ENCODE measurements around the gene TAGLN3.
"Not testable (repeated sequence)": the region's sequence is repeated elsewhere in the genome, so short reads cannot be mapped to it uniquely, and the experiment has no call there.

The TAGLN3 gene

DNA sequence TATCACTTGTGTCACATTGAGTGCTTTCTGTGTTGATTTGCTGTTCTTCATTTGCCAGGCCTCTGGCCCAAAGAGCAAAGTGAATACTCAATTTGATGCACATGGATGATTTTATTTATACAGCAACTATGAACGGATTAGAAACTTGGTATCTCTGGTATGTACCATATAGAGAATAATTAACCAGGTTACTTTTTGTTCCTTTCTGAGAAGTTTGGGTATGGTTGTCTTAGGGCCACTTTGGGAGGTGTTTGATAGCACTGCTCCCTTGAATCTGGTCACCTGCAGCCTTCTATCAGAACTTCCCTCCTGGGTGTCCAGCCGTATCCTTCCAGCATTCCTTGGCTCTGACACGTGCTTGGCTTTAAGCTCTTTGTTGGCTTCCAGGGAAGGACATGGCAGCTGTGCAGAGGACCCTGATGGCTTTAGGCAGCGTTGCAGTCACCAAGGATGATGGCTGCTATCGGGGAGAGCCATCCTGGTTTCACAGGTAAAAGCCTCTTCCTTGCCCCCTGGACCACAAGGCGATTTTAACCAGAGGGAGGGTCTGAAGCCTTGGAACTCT is 12.7 kb downstream of the TAGLN3 start:
- no peak for DNase-seq

DNA sequence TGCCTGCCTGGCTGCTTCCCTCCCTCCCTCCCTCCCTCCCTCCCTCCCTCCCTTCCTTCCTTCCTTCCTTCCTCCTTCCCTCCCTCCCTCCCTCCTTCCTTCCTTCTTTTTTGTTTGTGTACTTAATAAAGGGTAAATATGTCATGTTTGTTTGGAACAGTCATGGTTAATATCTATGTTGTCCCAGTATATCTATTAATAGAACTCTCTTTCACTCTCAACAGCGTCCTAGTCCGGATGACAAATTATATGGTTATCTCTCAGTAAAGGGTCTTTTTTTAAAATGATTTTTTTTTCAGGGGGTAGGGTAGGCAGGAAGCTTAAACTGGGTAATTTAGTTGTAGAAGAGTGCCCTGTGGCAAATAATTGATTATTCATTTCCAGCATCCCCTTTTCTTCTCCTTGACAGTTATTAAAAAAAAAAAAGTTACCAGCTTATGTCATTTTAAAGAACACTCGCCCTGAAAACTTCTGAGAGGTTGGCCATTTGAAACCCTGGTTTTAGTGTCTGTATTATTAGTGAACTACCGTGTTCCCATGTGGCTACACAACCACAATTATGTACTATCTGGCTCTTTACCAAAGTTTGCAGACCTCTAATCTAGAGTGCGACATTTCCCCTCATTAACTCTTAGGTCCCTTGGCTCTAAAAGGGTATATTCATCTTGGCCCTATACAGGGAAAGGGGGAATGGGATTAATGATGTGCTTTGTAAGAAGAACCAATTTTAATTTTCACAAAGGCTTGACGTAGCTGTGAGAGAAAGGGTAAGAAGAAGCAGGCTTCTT is 13.7 kb downstream of the TAGLN3 start:
- DNase-seq, result no peak

DNA sequence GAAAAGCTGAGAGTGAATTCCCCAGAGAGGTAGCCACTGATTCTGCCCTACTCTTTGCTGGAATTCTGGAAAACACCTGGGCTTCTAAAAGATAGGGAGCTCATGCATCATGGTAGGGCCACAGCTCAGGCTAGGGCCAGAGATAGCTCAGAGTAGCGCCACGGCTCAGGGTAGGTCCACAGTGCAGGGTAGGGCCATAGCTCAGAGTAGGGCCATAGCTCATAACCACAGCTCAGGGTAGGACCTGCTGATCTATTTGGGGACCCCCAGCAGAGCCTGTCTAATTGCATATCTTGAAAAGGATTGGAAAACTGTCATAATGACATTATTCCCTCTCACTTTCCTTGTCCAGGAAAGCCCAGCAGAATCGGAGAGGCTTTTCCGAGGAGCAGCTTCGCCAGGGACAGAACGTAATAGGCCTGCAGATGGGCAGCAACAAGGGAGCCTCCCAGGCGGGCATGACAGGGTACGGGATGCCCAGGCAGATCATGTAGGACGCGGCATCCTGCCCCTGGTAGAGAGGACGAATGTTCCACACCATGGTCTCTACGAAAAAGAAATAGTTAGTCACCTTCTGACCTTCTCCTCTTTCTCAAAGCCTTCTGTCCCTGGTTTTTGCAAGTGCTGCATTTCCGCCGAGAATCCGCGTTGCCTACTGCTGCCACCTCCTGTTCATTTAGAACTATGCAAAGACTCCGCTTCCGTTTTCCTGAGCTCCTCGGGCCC is 14.5 kb downstream of the TAGLN3 start:
- peak; percentile 43 to 54 for DNase-seq

DNA sequence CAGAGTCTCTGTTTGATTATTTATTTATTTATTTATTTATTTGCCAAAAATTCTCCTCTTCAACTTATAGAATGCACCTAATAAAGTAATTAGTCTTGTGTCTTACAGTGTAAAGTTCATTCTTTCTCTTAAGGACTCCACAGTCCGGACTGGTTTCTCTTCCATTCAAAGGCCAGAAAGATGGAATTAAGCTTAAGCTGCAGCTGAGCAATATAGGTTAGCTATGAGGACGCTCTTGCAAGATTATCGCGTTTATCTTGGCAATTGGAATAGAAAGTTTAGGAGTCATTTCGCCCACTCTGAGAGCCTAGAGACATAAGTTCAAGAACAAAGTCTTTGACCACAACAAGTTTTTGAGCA is 15.0 kb downstream of the TAGLN3 start:
- no peak for DNase-seq

DNA sequence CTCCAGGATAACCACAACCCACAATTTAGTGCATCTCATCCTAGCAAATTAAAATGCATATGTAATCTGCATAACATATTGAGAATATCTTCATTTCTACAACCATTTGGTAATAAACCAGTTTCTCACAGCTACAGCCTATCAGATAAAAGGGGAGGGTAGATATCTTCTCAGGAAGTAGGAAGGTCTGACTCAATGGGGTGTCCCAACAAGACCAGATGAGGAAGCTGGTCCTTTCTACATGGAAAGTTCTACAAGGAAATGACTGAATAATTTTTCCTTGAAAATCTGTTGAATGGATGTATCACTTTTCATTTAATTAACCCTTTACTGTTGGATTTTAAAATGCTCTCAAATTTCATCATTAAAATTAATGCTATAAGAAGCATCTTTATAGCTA is 18.4 kb downstream of the TAGLN3 start:
- no peak for DNase-seq

DNA sequence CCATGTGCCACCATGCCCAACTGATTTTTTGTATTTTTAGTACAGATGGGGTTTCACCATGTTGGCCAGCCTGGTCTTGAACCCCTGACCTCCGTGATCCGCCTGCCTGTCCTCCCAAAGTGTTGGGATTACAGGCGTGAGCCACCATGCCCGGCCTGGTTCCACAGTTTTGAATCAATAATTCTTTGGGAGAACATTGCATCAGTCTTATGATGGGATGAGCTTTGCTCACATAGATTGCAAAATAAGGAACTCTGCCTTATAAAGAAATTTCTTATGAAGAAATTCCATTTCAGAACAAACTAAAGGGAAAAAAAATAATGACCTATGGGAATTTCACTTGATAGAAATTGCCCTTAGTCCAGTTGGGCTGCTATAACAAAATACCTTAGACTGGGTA is 20.0 kb downstream of the TAGLN3 start:
- DNase-seq, result no peak

DNA sequence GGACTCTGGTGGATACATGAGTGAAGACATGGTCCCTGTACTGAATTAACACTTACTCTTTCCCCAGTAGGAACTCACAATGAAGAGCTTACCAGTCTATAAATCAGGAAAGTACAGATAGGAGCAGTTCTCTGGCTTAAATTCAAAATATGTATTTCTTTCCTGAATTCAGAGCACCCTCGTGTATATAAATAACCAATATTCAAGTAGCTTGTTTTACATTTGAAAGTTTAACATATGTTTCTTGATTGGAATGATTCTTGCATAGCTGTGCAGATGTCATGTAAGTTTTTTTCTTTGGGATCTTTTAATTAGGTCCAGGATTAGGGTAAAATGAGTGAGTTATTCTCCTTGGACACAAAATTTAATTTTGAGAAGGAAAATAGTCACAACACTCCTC is 21.0 kb downstream of the TAGLN3 start:
- no peak for DNase-seq

DNA sequence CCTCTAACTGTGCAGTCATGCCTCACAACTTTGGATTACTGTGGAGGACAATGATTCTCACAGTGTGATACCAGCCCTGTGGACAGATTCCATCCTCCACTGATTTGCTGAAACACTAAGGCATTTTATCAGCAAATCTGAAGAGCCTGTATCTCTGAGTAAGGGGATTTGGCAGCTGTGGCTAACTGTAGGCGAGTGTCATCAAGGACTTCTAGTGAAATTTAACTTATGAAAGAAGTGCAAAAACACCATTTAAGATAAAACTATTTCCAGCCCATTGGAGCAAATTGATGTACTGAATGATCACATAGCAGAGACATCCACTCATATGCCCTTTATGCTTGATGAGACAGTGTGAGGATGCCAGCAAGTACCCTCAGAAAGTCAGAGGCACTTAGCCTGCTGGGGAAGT is 22.0 kb downstream of the TAGLN3 start:
- no peak for DNase-seq

DNA sequence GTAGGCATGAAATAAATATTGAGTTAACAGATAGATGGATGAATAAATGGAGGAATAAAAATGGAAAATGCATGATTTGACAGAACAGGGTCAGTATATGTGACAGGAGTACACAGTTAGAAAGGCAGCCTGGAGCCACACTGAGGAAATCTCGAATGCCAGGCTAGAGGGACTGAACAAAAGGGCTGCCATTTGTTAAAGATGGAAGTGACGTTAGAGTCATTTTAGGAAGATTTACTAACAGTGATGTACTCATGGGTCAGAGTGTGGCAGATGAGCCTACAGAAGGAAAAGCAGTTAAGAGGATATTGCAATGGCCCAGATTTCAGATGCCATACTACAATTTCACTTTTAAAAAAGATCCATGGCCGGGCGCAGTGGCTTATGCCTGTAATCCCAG is 28.4 kb downstream of the TAGLN3 start:
- no peak for DNase-seq

DNA sequence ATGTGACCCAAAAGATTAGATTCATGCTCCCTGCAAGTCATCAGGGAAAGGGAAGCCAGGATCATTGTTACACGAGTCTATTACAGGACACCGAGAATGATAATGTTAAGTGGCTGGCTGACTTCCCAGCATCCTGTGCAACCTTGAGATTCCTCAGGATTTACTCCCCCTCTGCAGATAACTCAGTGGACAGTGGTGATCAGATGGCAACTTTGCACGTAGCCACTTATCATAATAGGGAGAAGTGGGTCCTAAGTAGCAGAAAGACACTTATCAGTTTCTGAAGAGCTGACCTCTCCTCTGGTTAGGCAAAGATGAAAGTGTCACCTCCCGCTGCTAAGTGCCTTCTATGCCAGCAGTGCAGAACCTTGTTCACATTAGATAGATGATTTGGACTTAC is 29.1 kb downstream of the TAGLN3 start:
- DNase-seq, result no peak

DNA sequence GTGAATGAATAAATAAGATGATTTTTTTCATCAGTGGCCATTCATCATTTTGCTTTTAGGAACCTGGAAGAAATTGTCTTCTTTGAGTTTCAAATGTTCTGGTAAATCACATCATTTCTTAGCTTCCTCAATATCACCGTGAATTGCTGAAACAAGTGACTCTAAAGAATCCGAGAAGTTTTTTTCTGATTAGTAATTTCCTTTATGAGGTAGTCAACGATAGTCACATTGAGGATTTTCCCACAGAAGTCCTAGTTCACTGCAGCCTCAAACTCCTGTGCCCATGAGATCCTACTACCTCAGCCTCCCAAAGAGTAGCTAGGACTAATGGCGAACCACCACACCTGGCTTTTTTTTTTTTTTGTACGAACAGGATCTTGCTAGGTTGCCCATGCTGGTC is 32.2 kb downstream of the TAGLN3 start:
- no peak for DNase-seq

DNA sequence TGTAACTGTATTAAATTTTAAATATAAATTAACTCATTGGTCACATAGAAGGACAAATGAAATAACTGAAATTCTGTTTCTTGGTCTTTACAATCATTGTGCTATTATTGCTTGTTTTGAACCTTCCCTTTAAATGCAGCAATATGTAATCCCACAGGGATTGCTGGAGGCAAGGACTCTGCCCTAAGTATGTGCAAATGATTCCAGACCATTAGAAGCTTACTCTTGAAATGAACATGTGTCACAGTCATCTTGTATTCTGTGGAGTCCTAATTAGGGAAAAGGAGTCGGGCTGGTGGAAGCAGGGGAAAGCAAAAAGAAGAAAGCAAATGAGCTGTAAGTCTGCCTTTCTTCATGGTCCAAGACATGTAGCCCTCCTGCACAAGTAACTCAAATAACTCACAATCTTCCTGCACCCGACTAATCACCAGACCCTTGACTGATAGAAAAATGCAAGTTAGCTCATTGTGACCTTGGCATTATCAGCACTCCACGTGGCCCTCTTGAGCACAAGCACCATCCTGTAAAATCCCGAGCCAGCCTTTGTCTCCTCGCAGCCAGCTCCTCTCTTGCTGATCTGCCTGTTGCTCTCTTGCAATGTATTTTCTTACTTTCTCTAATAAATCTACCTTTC is 33.5 kb downstream of the TAGLN3 start:
- no peak for DNase-seq

DNA sequence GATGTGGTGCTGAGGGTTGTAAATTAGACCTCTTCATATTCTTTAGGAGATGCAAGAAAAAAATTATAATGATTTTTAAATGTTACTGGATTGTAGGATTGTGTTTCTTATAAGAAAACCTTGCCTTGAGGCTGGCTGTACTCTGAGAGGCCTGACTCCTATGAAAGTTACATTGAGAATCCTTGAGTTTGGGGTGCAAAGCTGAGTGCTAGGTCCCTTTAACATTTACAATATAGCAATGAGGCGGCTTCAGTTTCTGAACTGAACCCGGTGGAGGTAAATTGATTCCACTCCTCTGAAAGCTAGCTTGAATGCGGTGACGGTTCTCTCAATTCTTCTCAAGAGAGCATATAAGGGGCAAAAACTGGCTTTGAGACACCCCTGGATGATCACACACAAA is 35.7 kb downstream of the TAGLN3 start, which contains the start of gene TMPRSS7:
TMPRSS7 (plus strand) TSS at position 301 of the 400 bp plus-strand sequence. CDS start 110 bp downstream, outside the sequence.
- no peak for DNase-seq

DNA sequence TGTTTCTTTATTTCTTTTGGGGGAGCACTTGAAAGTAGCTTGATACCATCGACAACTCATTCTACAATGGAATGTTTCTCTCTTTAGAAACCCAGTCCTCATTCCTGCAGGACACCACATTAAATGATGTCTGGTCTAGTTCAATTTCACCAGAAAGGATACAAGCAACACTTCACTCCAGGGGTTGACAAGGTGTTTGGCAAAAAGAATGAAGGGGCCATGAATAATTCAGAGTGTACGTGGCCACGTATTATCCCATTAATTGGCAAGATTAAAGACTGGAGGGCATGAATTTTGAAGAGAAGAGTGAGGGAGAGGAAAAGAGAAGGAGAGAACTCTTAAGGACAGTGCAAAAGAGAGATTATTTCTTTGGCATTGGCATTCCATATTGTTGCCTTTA is 36.5 kb downstream of the TAGLN3 start:
- DNase-seq, result no peak

DNA sequence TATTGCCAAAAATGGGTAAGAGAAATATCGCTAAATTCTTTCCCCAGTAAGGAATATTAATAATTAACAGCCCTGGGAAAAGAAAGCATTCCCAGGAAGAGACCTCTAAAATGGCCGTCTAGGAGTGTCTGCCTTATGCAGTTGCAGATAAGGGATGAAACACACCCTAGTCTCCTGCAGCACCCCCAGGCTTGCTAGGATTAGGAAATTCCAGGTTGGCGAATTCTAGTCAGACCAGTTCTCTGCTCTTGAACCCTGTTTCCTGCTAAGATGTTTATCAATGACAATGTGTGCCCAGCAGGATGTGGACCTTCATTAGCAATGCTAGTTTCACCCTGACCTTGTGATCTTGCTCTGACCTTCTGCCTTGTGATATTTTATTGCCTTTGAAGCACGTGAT is 38.5 kb downstream of the TAGLN3 start:
- DNase-seq, result not testable (repeated sequence)

DNA sequence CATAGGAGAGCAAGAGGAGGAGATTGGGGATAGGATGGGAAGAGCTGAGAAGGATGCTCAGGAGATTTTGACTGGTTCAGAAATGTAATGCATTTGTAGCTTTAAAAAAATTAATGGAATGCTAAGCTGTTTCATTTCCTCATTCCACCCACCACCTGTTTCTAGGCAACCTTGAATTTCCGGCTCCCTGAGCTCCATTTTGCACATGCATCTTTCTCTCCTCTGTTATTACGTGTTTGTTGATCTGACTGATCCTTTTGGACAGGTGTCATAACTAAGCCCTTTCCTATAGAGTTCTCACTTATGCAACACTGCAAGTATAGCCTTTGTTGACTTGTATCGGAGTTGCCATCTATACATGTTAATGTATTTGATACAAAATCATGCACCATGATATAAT is 40.1 kb downstream of the TAGLN3 start:
- no peak for DNase-seq

DNA sequence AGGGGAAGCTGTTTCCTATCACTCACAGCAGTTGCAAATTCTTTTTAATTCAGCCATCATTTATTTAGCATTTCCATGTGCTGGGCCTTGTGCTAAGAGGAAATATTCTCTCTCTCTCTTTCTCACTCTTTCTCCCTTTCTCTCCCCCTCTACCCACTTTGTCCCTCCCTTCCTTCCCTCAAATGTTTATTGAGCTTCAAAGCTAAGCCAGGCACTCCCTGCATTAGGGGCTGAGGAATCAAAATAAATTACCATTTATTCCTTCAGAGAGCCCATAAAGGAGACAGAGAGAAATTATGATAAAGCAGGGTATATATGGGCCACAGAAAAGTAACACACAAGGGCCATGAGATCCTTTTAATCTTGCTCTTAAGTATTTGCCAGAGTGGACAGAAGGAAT is 42.6 kb downstream of the TAGLN3 start:
- DNase-seq, result no peak

DNA sequence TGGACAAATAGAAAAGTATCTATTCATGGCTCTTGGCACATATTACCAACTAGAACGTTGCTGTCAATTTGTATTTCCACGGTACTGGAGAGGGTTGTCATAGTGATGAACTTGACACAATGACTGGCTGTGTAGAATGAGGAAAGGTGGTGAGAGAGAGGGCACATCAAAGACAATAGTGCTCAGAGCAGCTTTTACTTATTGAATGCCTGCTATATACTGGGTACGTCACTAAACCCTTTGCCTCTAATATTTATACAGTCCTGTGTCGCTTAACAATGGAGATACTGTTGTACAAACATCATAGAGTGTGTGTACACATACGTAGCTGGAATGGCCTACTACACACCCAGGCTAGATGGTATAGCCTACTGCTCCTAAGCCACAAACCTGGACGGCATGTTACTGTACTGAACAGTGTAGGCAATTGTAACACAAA is 44.1 kb downstream of the TAGLN3 start:
- no peak for DNase-seq

DNA sequence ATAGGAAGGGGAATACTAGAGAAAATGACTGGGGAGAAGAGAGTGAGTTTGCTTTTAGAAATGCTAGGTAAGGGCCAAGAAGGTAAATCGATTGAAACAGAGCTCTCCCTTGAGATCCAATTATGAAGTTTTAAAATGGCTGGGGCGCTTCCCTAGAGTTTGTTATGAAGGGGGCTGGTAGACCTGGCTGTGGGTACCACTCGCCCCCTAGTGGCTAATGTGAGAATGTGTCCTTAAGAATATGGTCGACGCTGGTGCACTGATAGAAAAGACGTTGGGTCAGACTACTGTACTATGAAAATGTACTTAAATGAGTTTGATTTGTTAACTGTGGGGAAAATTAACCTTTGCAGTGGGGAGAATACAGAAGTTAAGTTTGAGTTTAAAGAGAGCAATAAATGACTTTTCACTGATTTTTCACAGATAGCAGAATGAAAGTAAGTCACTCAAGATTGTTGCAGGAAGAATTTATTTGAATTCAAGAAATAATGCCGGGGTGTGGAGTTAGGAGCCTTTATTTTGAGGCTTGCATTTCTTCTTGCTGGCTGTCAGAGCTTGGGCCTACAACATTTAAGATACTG is 45.0 kb downstream of the TAGLN3 start:
- peak; percentile 45 to 60 for DNase-seq

DNA sequence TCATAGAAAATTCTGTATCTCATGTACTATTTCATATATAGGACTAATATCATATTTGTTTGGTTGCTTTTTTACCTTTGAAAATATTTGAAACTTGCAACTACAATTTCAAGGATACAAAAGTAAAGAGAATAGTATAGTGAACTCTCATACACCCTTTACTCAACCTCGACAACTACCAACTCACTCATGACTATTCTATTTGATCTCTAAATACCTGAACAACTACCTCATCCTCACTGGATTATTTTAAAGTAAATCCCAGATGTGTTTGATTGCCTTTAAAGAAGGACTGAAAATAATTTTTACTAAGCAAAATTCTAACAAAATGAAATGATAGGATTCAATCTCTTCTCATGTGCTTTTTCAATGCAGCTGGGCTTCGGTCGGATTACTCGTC is 47.9 kb downstream of the TAGLN3 start:
- DNase-seq, result no peak

DNA sequence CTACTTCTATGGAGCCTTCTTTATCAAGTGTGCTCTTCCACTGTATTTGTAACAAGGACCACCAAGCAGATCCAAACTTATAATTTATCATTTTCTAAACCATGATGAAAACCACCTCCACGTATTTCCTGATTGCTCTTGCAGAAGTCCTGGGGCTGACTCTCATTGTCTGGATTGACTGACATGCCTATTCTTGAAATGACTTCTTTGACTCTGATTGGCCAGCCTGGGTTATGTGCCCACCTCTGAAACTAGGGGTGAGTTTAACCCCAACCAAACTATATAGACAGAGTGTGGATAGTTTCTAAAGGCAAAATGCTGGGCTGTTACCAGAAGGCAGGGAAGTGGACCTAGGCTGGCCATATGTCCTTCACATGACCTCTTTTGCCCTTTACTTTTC is 48.5 kb downstream of the TAGLN3 start:
- DNase-seq, result no peak

DNA sequence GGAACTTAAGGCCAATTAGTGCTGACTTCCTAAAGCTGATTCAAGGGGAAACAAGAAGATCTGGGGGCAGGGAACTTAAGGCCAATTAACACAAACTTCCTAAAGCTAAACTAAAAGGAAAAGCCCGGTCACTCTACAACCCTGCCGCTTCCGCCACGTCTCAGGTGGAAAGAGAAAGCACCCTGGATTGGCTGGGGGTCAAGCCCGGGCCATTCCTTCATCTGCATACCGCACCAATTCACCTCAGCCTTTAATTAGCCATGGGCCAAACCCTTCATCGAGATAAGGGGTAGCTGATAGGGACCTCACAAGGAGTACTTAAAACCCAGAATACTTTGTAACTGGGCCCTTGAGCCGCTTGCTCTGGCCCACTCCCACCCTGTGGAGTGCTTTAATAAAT is 50.2 kb downstream of the TAGLN3 start:
- DNase-seq, result no peak

DNA sequence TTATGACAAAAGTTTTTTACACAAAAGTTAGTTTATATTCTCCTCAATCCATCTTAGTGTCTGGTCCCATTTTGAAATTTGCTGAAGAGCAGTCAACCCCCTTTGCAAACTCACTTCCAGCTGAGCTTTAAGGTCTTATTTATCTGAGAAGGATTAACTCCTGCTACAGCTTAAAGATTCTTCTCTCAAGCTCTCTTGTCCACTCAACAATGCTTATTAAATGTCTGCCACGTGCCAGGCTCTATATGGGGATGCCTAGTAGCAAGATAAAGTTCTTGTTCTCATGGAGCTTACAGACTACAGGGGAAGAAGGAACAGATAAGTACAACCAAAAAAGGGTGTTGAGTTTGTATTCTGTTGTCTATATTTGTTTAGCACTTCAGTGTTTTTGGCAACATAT is 54.5 kb downstream of the TAGLN3 start:
- DNase-seq, result no peak

Data from CD4-positive, alpha-beta T cell treated with Interleukin-1 beta for 1 hour (primary cell).